HCT116 (cell line): Measurements from ENCODE around the gene CCL8. TPM values are rescaled to one million over a fixed set of nuclear protein-coding genes. Genes with fewer than 3 reads are reported as not detected.
A peak's percentile ranks its signal among the peaks of the same experiment; 100 is the strongest.

ENCODE experiments used
- ATAC-seq: fragments of 200-7000 bp; cut with Tn5 transposase; 2 replicates; pipeline ENCODE4 v1.9.1; 2020; ENCODE audit warnings: mild to moderate bottlenecking, moderate library complexity
- BruUV-seq: library from RNA; stranded (reverse); fragments of 400-500 nt; replicated peaks from 2 replicates; lab custom pipeline; 2021; lab: Mats Ljungman, UMichigan
- CTCF ChIA-PET: fragments of 300-600 bp; sonication (Branson Sonifier 250); formaldehyde crosslinking; loops from one replicate; lab custom pipeline; 2021; ENCODE audit warnings: antibody characterized with exemption; lab: Charles Lee
- POLR2A ChIA-PET: fragments of 300-600, 350-600 bp; sonication (Branson Sonifier 250); formaldehyde crosslinking; loops from one replicate; lab custom pipeline; 2021; ENCODE audit warnings: antibody characterized with exemption; lab: Charles Lee
- RAD21 ChIA-PET, 2 experiments: fragments of 300-600 bp; sonication (Branson Sonifier 250); formaldehyde crosslinking; loops; one replicate each; lab custom pipeline; 2023; ENCODE audit warnings: low total read pairs in 2 of 2; ENCODE audit not compliant: uncharacterized antibody in 2 of 2, unreplicated experiment in 2 of 2, low non-redundant PET in 1 of 2; lab: Charles Lee
- DNase-seq: peaks from one replicate; pipeline ENCODE4 v3.0.0-alpha.2; 2010; ENCODE audit warnings: low read depth, low spot score
- H2AFZ ChIP-seq: fragments of 200-600 bp; shearing (Covaris generic), sonication (generic); 2 replicates; pipeline ENCODE4 v1.6.1; 2017; ENCODE audit warnings: low read depth, mixed run types, mixed read lengths, antibody characterized with exemption, low read length; ENCODE audit not compliant: poor library complexity, severe bottlenecking
- H3K27ac ChIP-seq: 2 replicates; pipeline ENCODE4 v1.5.1; 2012; ENCODE audit warnings: low read depth, low read length
- H3K27me3 ChIP-seq: fragments of 200-600 bp; sonication (generic); 2 replicates; pipeline ENCODE4 v1.6.1; 2016; ENCODE audit warnings: mixed run types, low read length, mixed read lengths; ENCODE audit not compliant: insufficient read depth
- H3K36me3 ChIP-seq, 2 experiments: fragments of 200-500 bp in 1 of 2; fragments of 200-600 bp in 1 of 2; sonication (Bioruptor generic) in 1 of 2; sonication (generic) in 1 of 2; 2 replicates each; pipeline versions ENCODE4 v1.5.1 to v1.6.1; 2014 to 2016; ENCODE audit warnings: low read length in 2 of 2, inconsistent platforms in 1 of 2, mixed read lengths in 1 of 2, mixed run types in 1 of 2; ENCODE audit not compliant: insufficient read depth in 2 of 2, control insufficient read depth in 1 of 2
- H3K4me1 ChIP-seq, 2 experiments: fragments of 200-600 bp in 1 of 2; sonication (generic) in 1 of 2; 2 replicates each; pipeline versions ENCODE4 v1.5.1 to v1.6.1; 2012 to 2017; ENCODE audit warnings: low read length in 2 of 2, inconsistent platforms in 1 of 2, mild to moderate bottlenecking in 1 of 2, mixed read lengths in 1 of 2, mixed run types in 1 of 2, moderate library complexity in 1 of 2; ENCODE audit not compliant: insufficient read depth in 2 of 2, control insufficient read depth in 1 of 2
- H3K4me2 ChIP-seq: fragments of 200-600 bp; sonication (generic); 2 replicates; pipeline ENCODE4 v1.6.1; 2017; ENCODE audit warnings: mixed run types, low read length, mixed read lengths
- H3K4me3 ChIP-seq, 2 experiments: fragments of 200-600 bp in 1 of 2; sonication (generic) in 1 of 2; replicated peaks in 1 of 2; 2 replicates each; pipeline ENCODE4 v1.5.1; 2011 to 2016; ENCODE audit warnings: low read length in 2 of 2, control low read depth in 1 of 2, low read depth in 1 of 2, mild to moderate bottlenecking in 1 of 2, mixed read lengths in 1 of 2, mixed run types in 1 of 2
- H3K79me2 ChIP-seq: fragments of 200-600 bp; sonication (generic); 2 replicates; pipeline ENCODE4 v1.6.1; 2017; ENCODE audit warnings: mild to moderate bottlenecking, mixed run types, low read length, moderate library complexity, mixed read lengths; ENCODE audit not compliant: insufficient read depth
- H3K9ac ChIP-seq: fragments of 200-600 bp; sonication (generic); 2 replicates; pipeline ENCODE4 v1.6.1; 2016; ENCODE audit warnings: low read length, mixed read lengths
- H3K9me2 ChIP-seq: fragments of 200-600 bp; sonication (generic), shearing (Covaris generic); 2 replicates; pipeline ENCODE4 v1.6.1; 2017; ENCODE audit warnings: mixed run types, mild to moderate bottlenecking, moderate library complexity; ENCODE audit not compliant: insufficient read depth
- H3K9me3 ChIP-seq, 2 experiments: fragments of 200-500 bp in 1 of 2; fragments of 200-600 bp in 1 of 2; sonication (Bioruptor generic) in 1 of 2; sonication (generic) in 1 of 2; 2 replicates each; pipeline ENCODE4 v1.6.1; 2014 to 2017; ENCODE audit warnings: low read length in 2 of 2, mixed read lengths in 2 of 2, inconsistent platforms in 1 of 2, low read depth in 1 of 2, mild to moderate bottlenecking in 1 of 2, mixed run types in 1 of 2, moderate library complexity in 1 of 2; ENCODE audit not compliant: control insufficient read depth in 1 of 2, insufficient read depth in 1 of 2
- H4K20me1 ChIP-seq: fragments of 200-600 bp; sonication (generic), shearing (Covaris generic); 2 replicates; pipeline ENCODE4 v1.6.1; 2017; ENCODE audit warnings: mixed run types, mild to moderate bottlenecking, moderate library complexity; ENCODE audit not compliant: insufficient read depth
- CEBPB ChIP-seq: IDR thresholded peaks from 2 replicates; pipeline ENCODE4 v1.6.1; 2012; ENCODE audit warnings: low read depth
- CTCF ChIP-seq, 3 experiments: fragments of 200-600 bp in 1 of 3; sonication (generic) in 1 of 3; IDR thresholded peaks in 2 of 3; conservative IDR thresholded peaks in 1 of 3; 2 replicates each; pipeline ENCODE4 v1.5.1; 2012 to 2017; ENCODE audit warnings: low read depth in 2 of 3, low read length in 2 of 3, antibody characterized with exemption in 1 of 3, borderline replicate concordance in 1 of 3, control low read depth in 1 of 3, mild to moderate bottlenecking in 1 of 3, mixed read lengths in 1 of 3, mixed run types in 1 of 3, moderate library complexity in 1 of 3; ENCODE audit not compliant: insufficient read depth in 1 of 3
- EGR1 ChIP-seq: IDR thresholded peaks from 2 replicates; pipeline ENCODE4 v1.6.1; 2012; ENCODE audit warnings: low read depth
- EZH2phosphoT487 ChIP-seq: fragments of 200-600 bp; IDR thresholded peaks from 2 replicates; pipeline ENCODE4 v1.6.1; 2018; ENCODE audit warnings: antibody characterized with exemption, borderline replicate concordance
- FOSL1 ChIP-seq: IDR thresholded peaks from 2 replicates; pipeline ENCODE4 v1.6.1; 2012; ENCODE audit warnings: low read depth
- MAX ChIP-seq: IDR thresholded peaks from 2 replicates; pipeline ENCODE4 v1.6.1; 2012
- POLR2A ChIP-seq: IDR thresholded peaks from 2 replicates; pipeline ENCODE4 v1.7.0; 2011; ENCODE audit warnings: borderline replicate concordance; ENCODE audit not compliant: insufficient read depth, insufficient read length; ENCODE audit errors: extremely low read depth
- POLR2AphosphoS5 ChIP-seq: IDR thresholded peaks from 2 replicates; pipeline ENCODE4 v1.6.1; 2011; ENCODE audit warnings: mild to moderate bottlenecking, low read depth, low read length, moderate library complexity
- SP1 ChIP-seq: IDR thresholded peaks from 2 replicates; pipeline ENCODE4 v1.6.1; 2012; ENCODE audit warnings: low read depth
- SRF ChIP-seq: IDR thresholded peaks from 2 replicates; pipeline ENCODE4 v1.6.1; 2012; ENCODE audit warnings: low read depth
- TCF7L2 ChIP-seq: IDR thresholded peaks from 2 replicates; pipeline ENCODE4 v1.7.0; 2011; ENCODE audit warnings: borderline replicate concordance, inconsistent platforms; ENCODE audit not compliant: insufficient read depth, insufficient read length; ENCODE audit errors: extremely low read depth
- ZNF274 ChIP-seq: fragments of 200-500 bp; sonication (Bioruptor generic); IDR thresholded peaks from 2 replicates; pipeline ENCODE4 v1.6.1; 2014; ENCODE audit warnings: mild to moderate bottlenecking, low read depth, low read length, inconsistent platforms
- intact Hi-C: fragments of 100-400 bp; cut with micrococcal nuclease; formaldehyde crosslinking; loops from 2 replicates; pipeline ENCODE4 v1.10.0; 2022
- total RNA-seq: library from RNA; stranded (reverse); gene quantifications from one replicate; pipeline ENCODE4 v1.2.1, GENCODE V29; 2021; ENCODE audit not compliant: unreplicated experiment

Gene CCL8
- total RNA-seq, 1 experiment from 2014 or later: not detected

GRCh38 chr17:34305061-34305460 lies 14.2 kb upstream of the CCL8 start (continued):
- TF ChIP-seq EZH2phosphoT487 (no peak), POLR2A (no peak), ZNF274 (no peak), FOSL1 (no peak), POLR2AphosphoS5 (no peak), SP1 (no peak), TCF7L2 (no peak), EGR1 (no peak), CEBPB (no peak)

GRCh38 chr17:34305606-34306005 lies 13.6 kb upstream of the CCL8 start:
- no peak for ATAC-seq
- no peak overlapping the region for H3K4me2 ChIP-seq
- RAD21 ChIA-PET: no interaction called here
- BruUV-seq: no TSS peak
- no peaks in the 10 kb centered on the region for H3K27me3 ChIP-seq
- H2AFZ ChIP-seq: no peak overlapping the region
- CTCF ChIA-PET: interaction anchor here (1.2 kb wide), 1 partner anchor 56 kb away, joined by 4 read pairs; no protein-coding TSS in a partner anchor
- H3K9ac ChIP-seq: no peak overlapping the region
- POLR2A ChIA-PET: no interaction called here
- no peaks in the 10 kb centered on the region for H4K20me1 ChIP-seq
- no peaks in the 10 kb centered on the region for H3K36me3 ChIP-seq
- H3K9me3 ChIP-seq: no peaks in the 10 kb centered on the region
- H3K79me2 ChIP-seq: no peaks in the 10 kb centered on the region
- no peak overlapping the region for H3K4me3 ChIP-seq
- intact Hi-C loops: no loop called here
- H3K9me2 ChIP-seq: no peaks in the 10 kb centered on the region
- TF ChIP-seq SRF: no peak
- no peak overlapping the region for H3K27ac ChIP-seq
- no peaks in the 10 kb centered on the region for H3K4me1 ChIP-seq
- DNase-seq: no peak

GRCh38 chr17:34306466-34306865 lies 12.8 kb upstream of the CCL8 start:
- ChIA-PET RAD21 (no interaction called here), POLR2A (no interaction called here), CTCF (interaction anchor here (1.2 kb wide), 1 partner anchor 55 kb away, joined by 4 read pairs; no protein-coding TSS in a partner anchor)
- Histone ChIP-seq H2AFZ (no peak overlapping the region), H3K4me1 (no peaks in the 10 kb centered on the region), H3K9ac (no peak overlapping the region)
- no peak for ATAC-seq
- intact Hi-C loops: no loop called here
- TF ChIP-seq CTCF (IDR thresholded peaks at IDR 0.05 in 2 of 3, conservative IDR thresholded peaks at IDR 0.05 in 1 of 3; ENCODE audit: borderline replicate concordance in 1 of 3, insufficient read depth in 1 of 3, low read depth in 2 of 3, low read length in 2 of 3) (peak in 1 of 3 experiments; percentile 29; a peak in 2 of 6 replicates), MAX (no peak)
- TF ChIP-seq, all 23 proteins: peak for 1
- no peak overlapping the region for H3K4me3 ChIP-seq
- no peak overlapping the region for H3K4me2 ChIP-seq
- no peak overlapping the region for H3K27ac ChIP-seq
- H3K27me3 ChIP-seq: no peaks in the 10 kb centered on the region
- H3K9me2 ChIP-seq: no peaks in the 10 kb centered on the region
- H3K79me2 ChIP-seq: no peaks in the 10 kb centered on the region
- no peak for DNase-seq
- no peaks in the 10 kb centered on the region for H3K9me3 ChIP-seq
- H4K20me1 ChIP-seq: no peaks in the 10 kb centered on the region
- no peaks in the 10 kb centered on the region for H3K36me3 ChIP-seq
- no TSS peak for BruUV-seq
